ENCODE measurements around the gene ITGA7. TPM values are rescaled to one million over a fixed set of nuclear protein-coding genes. Genes with fewer than 3 reads are reported as not detected.

The ITGA7 gene
- total RNA-seq, 1 donor from 2014 or later: 14.7 TPM

GRCh38 chr12:55679691-55680090, 28.0 kb downstream of the ITGA7 start:
- intact Hi-C loops (cut with DNase I): no loop called here
- Histone ChIP-seq H3K27ac (no peak overlapping the region), H3K4me1 (peaks cover 13% of the 10 kb centered on the region), H3K36me3 (no peaks in the 10 kb centered on the region), H3K9me3 (no peaks in the 10 kb centered on the region), H3K4me3 (no peak overlapping the region), H3K27me3 (no peaks in the 10 kb centered on the region)
- TF ChIP-seq CTCF (IDR thresholded peaks at IDR 0.05): no peak
- DNase-seq (peak; percentile 38), ATAC-seq (no peak)

DNA sequence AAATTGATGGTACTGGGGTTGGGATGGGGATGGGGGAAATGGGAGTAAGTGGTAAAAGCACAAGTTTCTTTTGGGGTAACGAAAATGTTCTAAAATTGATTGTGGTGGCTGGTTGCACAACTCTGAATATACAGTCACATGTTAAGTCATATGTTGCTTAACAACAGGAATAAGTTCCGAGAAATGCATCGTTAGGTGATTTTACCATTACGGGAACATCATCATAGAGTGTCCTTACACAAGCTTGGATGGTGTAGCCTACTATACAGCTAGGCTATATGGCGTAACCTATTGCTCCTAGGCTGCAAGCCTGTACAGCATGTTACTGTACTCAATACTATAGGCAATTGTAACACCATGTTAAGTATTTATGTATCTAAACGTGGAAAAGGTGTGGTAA, 31.0 kb downstream of the ITGA7 start:
- no peak for TF ChIP-seq CTCF (IDR thresholded peaks at IDR 0.05)
- Histone ChIP-seq H3K4me1 (peaks cover 10% of the 10 kb centered on the region), H3K27ac (no peak overlapping the region), H3K36me3 (no peaks in the 10 kb centered on the region), H3K9me3 (no peaks in the 10 kb centered on the region), H3K27me3 (no peaks in the 10 kb centered on the region), H3K4me3 (no peak overlapping the region)
- intact Hi-C loops (cut with DNase I): no loop called here
- ATAC-seq: peak; percentile 27
- DNase-seq: no peak

- Histone ChIP-seq H3K27ac (no peak overlapping the region), H3K4me3 (no peak overlapping the region), H3K36me3 (no peaks in the 10 kb centered on the region), H3K27me3 (no peaks in the 10 kb centered on the region), H3K9me3 (no peaks in the 10 kb centered on the region), H3K4me1 (peaks cover 5% of the 10 kb centered on the region)
- peak; percentile 53 for DNase-seq
- intact Hi-C loops (cut with DNase I): no loop called here
- peak; percentile 38 for ATAC-seq
- no peak for TF ChIP-seq CTCF (IDR thresholded peaks at IDR 0.05)
Measured at GRCh38 chr12:55675666-55676065, 32.0 kb downstream of the ITGA7 start.

DNA sequence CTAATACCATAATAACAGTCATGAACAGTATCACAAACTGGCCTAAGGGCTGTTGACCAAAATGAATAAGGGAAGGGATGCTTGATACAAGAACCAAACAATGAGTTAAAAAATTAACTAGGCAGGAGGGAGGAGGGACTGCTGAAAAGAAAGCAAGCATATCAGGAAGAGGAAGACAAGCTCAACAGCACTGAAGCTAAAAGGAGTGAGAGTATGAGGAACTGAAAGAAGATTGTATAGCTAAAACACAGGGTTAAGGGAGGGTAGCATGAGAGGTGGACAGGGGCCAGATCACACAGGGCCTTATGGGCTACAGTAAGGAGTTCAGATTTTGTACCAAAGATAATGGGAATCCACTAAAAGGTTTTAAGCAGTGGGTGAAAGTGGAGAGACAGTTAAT, 34.1 kb downstream of the ITGA7 start:
- H3K4me1 ChIP-seq: peaks cover 5% of the 10 kb centered on the region
- no peak overlapping the region for H3K4me3 ChIP-seq
- no peaks in the 10 kb centered on the region for H3K36me3 ChIP-seq
- no peak for DNase-seq
- intact Hi-C loops (cut with DNase I): no loop called here
- H3K27me3 ChIP-seq: no peaks in the 10 kb centered on the region
- ATAC-seq: peak; percentile 70
- H3K27ac ChIP-seq: no peak overlapping the region
- no peaks in the 10 kb centered on the region for H3K9me3 ChIP-seq
- TF ChIP-seq CTCF (IDR thresholded peaks at IDR 0.05): no peak

GRCh38 chr12:55671746-55672145, 36.0 kb downstream of the ITGA7 start:
- Histone ChIP-seq H3K9me3 (no peaks in the 10 kb centered on the region), H3K4me3 (no peak overlapping the region), H3K27ac (no peak overlapping the region), H3K27me3 (no peaks in the 10 kb centered on the region), H3K4me1 (peaks cover 5% of the 10 kb centered on the region), H3K36me3 (no peaks in the 10 kb centered on the region)
- intact Hi-C loops (cut with DNase I): no loop called here
- DNase-seq (peak; percentile 15), ATAC-seq (no peak)
- TF ChIP-seq CTCF (IDR thresholded peaks at IDR 0.05): no peak

DNA sequence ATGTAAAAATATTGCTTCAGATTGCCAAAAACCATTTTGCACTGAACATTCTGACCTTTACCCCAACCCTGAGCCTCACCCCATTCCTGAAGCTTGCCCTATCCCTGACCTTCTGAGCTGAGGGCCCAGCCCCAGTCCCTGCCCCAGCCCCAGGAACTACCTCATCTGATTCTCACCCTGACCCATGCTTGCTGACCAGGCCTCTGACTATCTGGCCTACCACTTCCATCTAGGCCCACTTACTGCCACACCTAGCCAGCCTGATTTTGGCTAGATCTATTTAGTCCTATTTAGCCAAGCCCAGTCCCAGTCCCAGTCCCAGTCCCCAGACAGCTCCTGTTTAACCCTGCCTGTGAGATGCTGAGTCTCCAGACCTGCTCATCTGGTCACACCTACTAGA, 37.4 kb downstream of the ITGA7 start:
- H3K9me3 ChIP-seq: no peaks in the 10 kb centered on the region
- intact Hi-C loops (cut with DNase I): no loop called here
- no peaks in the 10 kb centered on the region for H3K36me3 ChIP-seq
- TF ChIP-seq CTCF (IDR thresholded peaks at IDR 0.05): no peak
- no peak overlapping the region for H3K27ac ChIP-seq
- no peaks in the 10 kb centered on the region for H3K4me1 ChIP-seq
- H3K4me3 ChIP-seq: no peak overlapping the region
- no peaks in the 10 kb centered on the region for H3K27me3 ChIP-seq
- DNase-seq (peak; percentile 27), ATAC-seq (peak; percentile 20)
